ENCODE data around the gene C12orf76. TPM values are rescaled to one million over a fixed set of nuclear protein-coding genes. Genes with fewer than 3 reads are reported as not detected.

The C12orf76 gene
- total and polyA plus RNA-seq, 9 of the 15 experiments (the other 6 are each of a cell fraction or from before 2014, with no cell fraction given) = 6.3 to 38.6 (median 12.3) TPM

GRCh38 chr12:110048242-110049027 is at the start of gene C12orf76 (continued):
- no peak for TF ChIP-seq KAT2B (IDR thresholded peaks at IDR 0.05; ENCODE audit: low read depth, low read length)
- TF ChIP-seq SRF (CRISPR knock-in tag; IDR thresholded peaks at IDR 0.05) = peak in 1 of 2 experiments; percentile 80; a peak in 2 of 4 replicates
- TF ChIP-seq XRCC3 (IDR thresholded peaks at IDR 0.05) = no peak
- no peak for TF ChIP-seq POLR3A (IDR thresholded peaks at IDR 0.05; ENCODE audit: borderline replicate concordance, extremely low read depth, insufficient read depth, insufficient read length)
- TF ChIP-seq, protein P1, sequence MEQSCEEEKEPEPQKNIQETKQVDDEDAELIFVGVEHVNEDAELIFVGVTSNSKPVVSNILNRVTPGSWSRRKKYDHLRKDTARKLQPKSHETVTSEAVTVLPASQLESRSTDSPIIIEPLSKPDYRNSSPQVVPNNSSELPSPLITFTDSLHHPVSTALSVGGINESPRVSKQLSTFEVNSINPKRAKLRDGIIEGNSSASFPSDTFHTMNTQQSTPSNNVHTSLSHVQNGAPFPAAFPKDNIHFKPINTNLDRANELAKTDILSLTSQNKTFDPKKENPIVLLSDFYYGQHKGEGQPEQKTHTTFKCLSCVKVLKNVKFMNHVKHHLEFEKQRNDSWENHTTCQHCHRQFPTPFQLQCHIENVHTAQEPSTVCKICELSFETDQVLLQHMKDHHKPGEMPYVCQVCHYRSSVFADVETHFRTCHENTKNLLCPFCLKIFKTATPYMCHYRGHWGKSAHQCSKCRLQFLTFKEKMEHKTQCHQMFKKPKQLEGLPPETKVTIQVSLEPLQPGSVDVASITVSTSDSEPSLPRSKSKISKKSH (CRISPR knock-in tag; IDR thresholded peaks at IDR 0.05) = no peak
- no peak for TF ChIP-seq ZNF232 (CRISPR knock-in tag; IDR thresholded peaks at IDR 0.05)
- TF ChIP-seq ARID4B (CRISPR knock-in tag; IDR thresholded peaks at IDR 0.05) = peak; percentile 91
- no peak for TF ChIP-seq CAMTA2 (CRISPR knock-in tag; conservative IDR thresholded peaks at IDR 0.05)
- TF ChIP-seq PPARD (CRISPR knock-in tag; IDR thresholded peaks at IDR 0.05) = no peak
- TF ChIP-seq NFIC (IDR thresholded peaks at IDR 0.05) = peak; percentile 57
- TF ChIP-seq CEBPZ (IDR thresholded peaks at IDR 0.05; ENCODE audit: borderline replicate concordance, low read depth, low read length) = no peak
- peak; percentile 88 for TF ChIP-seq HDAC2 (IDR thresholded peaks at IDR 0.05)
- peak; percentile 88 for TF ChIP-seq HCFC1 (IDR thresholded peaks at IDR 0.05; ENCODE audit: low read depth, low read length)
- TF ChIP-seq GABPB1 (CRISPR knock-in tag; IDR thresholded peaks at IDR 0.05) = peak; percentile 96
- TF ChIP-seq RBFOX2 (IDR thresholded peaks at IDR 0.05; ENCODE audit: low read depth, low read length) = peak; percentile 82

Data from K562 (cell line).